Esophagus squamous epithelium (tissue), 4 donors: ENCODE data around the gene CFAP77.

Experiments
- POLR2A ChIP-seq, 4 donors: fragments of 450-650 bp; IDR thresholded peaks; one replicate each; pipeline ENCODE4 v1.6.1; 2017; ENCODE audit warnings: antibody characterized with exemption in 4 of 4, mild to moderate bottlenecking in 4 of 4, moderate library complexity in 3 of 4
- TF ChIP-seq, protein P1 (sequence below), 6 experiments: fragments of 450-650 bp in 4 of 6; fragments of 200-600 bp in 2 of 6; sonication (generic) in 2 of 6; IDR thresholded peaks; one replicate each; pipeline ENCODE4 v1.5.1; 2016 to 2019; ENCODE audit warnings: antibody characterized with exemption in 6 of 6, mild to moderate bottlenecking in 4 of 6, moderate library complexity in 4 of 6

GRCh38 chr9:132423503-132423902 is 13.5 kb downstream of the CFAP77 start:
- TF ChIP-seq, protein P1, sequence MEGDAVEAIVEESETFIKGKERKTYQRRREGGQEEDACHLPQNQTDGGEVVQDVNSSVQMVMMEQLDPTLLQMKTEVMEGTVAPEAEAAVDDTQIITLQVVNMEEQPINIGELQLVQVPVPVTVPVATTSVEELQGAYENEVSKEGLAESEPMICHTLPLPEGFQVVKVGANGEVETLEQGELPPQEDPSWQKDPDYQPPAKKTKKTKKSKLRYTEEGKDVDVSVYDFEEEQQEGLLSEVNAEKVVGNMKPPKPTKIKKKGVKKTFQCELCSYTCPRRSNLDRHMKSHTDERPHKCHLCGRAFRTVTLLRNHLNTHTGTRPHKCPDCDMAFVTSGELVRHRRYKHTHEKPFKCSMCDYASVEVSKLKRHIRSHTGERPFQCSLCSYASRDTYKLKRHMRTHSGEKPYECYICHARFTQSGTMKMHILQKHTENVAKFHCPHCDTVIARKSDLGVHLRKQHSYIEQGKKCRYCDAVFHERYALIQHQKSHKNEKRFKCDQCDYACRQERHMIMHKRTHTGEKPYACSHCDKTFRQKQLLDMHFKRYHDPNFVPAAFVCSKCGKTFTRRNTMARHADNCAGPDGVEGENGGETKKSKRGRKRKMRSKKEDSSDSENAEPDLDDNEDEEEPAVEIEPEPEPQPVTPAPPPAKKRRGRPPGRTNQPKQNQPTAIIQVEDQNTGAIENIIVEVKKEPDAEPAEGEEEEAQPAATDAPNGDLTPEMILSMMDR (IDR thresholded peaks at IDR 0.05), result no peak
- no peak for TF ChIP-seq POLR2A (IDR thresholded peaks at IDR 0.05)
